B cell (primary cell): ENCODE results near the gene FBXO2. TPM values are rescaled to one million over a fixed set of nuclear protein-coding genes. Genes with fewer than 3 reads are reported as not detected.

Source experiments
- ATAC-seq: fragments of 200-7000 bp; cut with Tn5 transposase; one replicate; pipeline ENCODE4 v1.10.0; 2021; ENCODE audit warnings: low read depth, mild to moderate bottlenecking, moderate number of reproducible peaks, moderate library complexity
- CTCF ChIA-PET: fragments of 350-600 bp; sonication (Branson Sonifier 250); formaldehyde crosslinking; loops from one replicate; lab custom pipeline; 2021; ENCODE audit warnings: antibody characterized with exemption, inconsistent platforms; lab: Charles Lee
- POLR2A ChIA-PET: fragments of 350-600 bp; sonication (Branson Sonifier 250); formaldehyde crosslinking; loops from one replicate; lab custom pipeline; 2021; ENCODE audit warnings: antibody characterized with exemption; lab: Charles Lee
- DNase-seq: peaks from one replicate; pipeline ENCODE4 v3.0.0; 2013
- H2AFZ ChIP-seq: 2 replicates; pipeline ENCODE4 v1.6.1; 2012; ENCODE audit warnings: mild to moderate bottlenecking, low read depth, low read length; ENCODE audit not compliant: insufficient read depth, poor library complexity, severe bottlenecking
- H3K27ac ChIP-seq, 2 donors: 1 replicate in 1 of 2; 2 replicates in 1 of 2; pipeline ENCODE4 v1.5.1; 2012 to 2013; ENCODE audit warnings: low read length in 2 of 2, mild to moderate bottlenecking in 2 of 2, moderate library complexity in 1 of 2
- H3K27me3 ChIP-seq, 4 experiments: fragments of 200-600 bp in 1 of 4; sonication (generic) in 1 of 4; replicated peaks in 1 of 4; 1 replicate in 2 of 4; 2 replicates in 2 of 4; pipeline versions ENCODE4 v1.6.1 to v1.7.0; 2013 to 2016; ENCODE audit warnings: low read length in 3 of 4, mild to moderate bottlenecking in 2 of 4, mixed read lengths in 1 of 4, moderate library complexity in 1 of 4; ENCODE audit not compliant: insufficient read depth in 4 of 4, control insufficient read depth in 3 of 4; ENCODE audit errors: control extremely low read depth in 1 of 4
- H3K36me3 ChIP-seq, 2 experiments: replicated peaks in 1 of 2; 1 replicate in 1 of 2; 2 replicates in 1 of 2; pipeline versions ENCODE4 v1.6.1 to v1.7.1; 2013; ENCODE audit warnings: low read length in 1 of 2; ENCODE audit not compliant: insufficient read depth in 2 of 2, control insufficient read depth in 1 of 2; ENCODE audit errors: control extremely low read depth in 1 of 2, extremely low read depth in 1 of 2
- H3K4me1 ChIP-seq, 2 donors: fragments of 200-600 bp in 1 of 2; sonication (generic) in 1 of 2; 1 replicate in 1 of 2; 2 replicates in 1 of 2; pipeline versions ENCODE4 v1.5.1 to v1.6.1; 2013 to 2017; ENCODE audit warnings: low read length in 2 of 2; ENCODE audit not compliant: control insufficient read depth in 2 of 2, insufficient read depth in 2 of 2
- H3K4me2 ChIP-seq: replicated peaks from 2 replicates; pipeline ENCODE3; 2012; ENCODE audit warnings: mild to moderate bottlenecking, low read depth, low read length; ENCODE audit not compliant: poor library complexity, severe bottlenecking
- H3K4me3 ChIP-seq, 5 experiments: fragments of 200-600 bp in 1 of 5; sonication (generic) in 1 of 5; 1 replicate in 3 of 5; 2 replicates in 2 of 5; pipeline versions ENCODE4 v1.5.1 to v1.7.0; 2011 to 2016; ENCODE audit warnings: low read length in 4 of 5, mild to moderate bottlenecking in 4 of 5, low read depth in 2 of 5, control low read depth in 1 of 5, moderate library complexity in 1 of 5; ENCODE audit not compliant: insufficient read depth in 1 of 5; ENCODE audit errors: control extremely low read depth in 1 of 5, extremely low read depth in 1 of 5
- H3K79me2 ChIP-seq: fragments of 200-600 bp; sonication (generic); one replicate; pipeline ENCODE4 v1.6.0; 2016; ENCODE audit warnings: low read length; ENCODE audit not compliant: control insufficient read depth, insufficient read depth
- H3K9ac ChIP-seq: fragments of 200-600 bp; sonication (generic); 2 replicates; pipeline ENCODE4 v1.6.1; 2017; ENCODE audit warnings: mild to moderate bottlenecking, low read length, moderate library complexity
- H3K9me3 ChIP-seq, 3 donors: one replicate each; pipeline versions ENCODE4 v1.6.1 to v1.7.1; 2013; ENCODE audit warnings: low read length in 2 of 3; ENCODE audit not compliant: control insufficient read depth in 2 of 3, insufficient read depth in 1 of 3; ENCODE audit errors: control extremely low read depth in 1 of 3
- H4K20me1 ChIP-seq: 2 replicates; pipeline ENCODE4 v1.6.0; 2012; ENCODE audit warnings: mild to moderate bottlenecking, low read length; ENCODE audit not compliant: insufficient read depth, control insufficient read depth, poor library complexity, severe bottlenecking
- H3K27ac Mint-ChIP-seq: one replicate; pipeline ENCODE4 v1.8.0; 2021; ENCODE audit warnings: mixed read lengths
- H3K27me3 Mint-ChIP-seq: one replicate; pipeline ENCODE4 v1.8.0; 2021; ENCODE audit warnings: mixed read lengths
- H3K4me1 Mint-ChIP-seq: one replicate; pipeline ENCODE4 v1.8.0; 2021; ENCODE audit warnings: mixed read lengths
- H3K4me3 Mint-ChIP-seq: one replicate; pipeline ENCODE4 v1.8.0; 2021; ENCODE audit warnings: mixed read lengths
- H3K9me3 Mint-ChIP-seq: one replicate; pipeline ENCODE4 v1.8.0; 2022; ENCODE audit warnings: mixed read lengths; ENCODE audit not compliant: insufficient read depth
- CTCF ChIP-seq: fragments of 200-600 bp; IDR thresholded peaks from one replicate; pipeline ENCODE4 v1.8.0; 2022; ENCODE audit warnings: antibody characterized with exemption, mild to moderate bottlenecking
- EZH2 ChIP-seq: IDR thresholded peaks from 2 replicates; pipeline ENCODE4 v1.6.1; 2012; ENCODE audit warnings: borderline replicate concordance, low read depth, mild to moderate bottlenecking, moderate library complexity, low read length; ENCODE audit not compliant: insufficient read depth, poor library complexity, severe bottlenecking
- WGBS: methylation state at CpG from one replicate; pipeline ENCODE4 v1.1.5; 2013; ENCODE audit warnings: missing lambda C conversion rate; ENCODE audit not compliant: insufficient coverage; 5-methylcytosine and 5-hydroxymethylcytosine counted together
- intact Hi-C: fragments of 100-400 bp; cut with micrococcal nuclease; formaldehyde crosslinking; loops from one replicate; pipeline ENCODE4 v1.10.0; 2022
- polyA plus RNA-seq: library from polyadenylated mRNA; depleted of rRNA; stranded (reverse); fragments of >200 nt; gene quantifications from 2 replicates; pipeline ENCODE4 v1.2.3, GENCODE V29; 2012
- total RNA-seq, 2 donors: library from RNA; stranded (reverse); fragments of 120-200 nt in 1 of 2; gene quantifications; 1 replicate in 1 of 2; 2 replicates in 1 of 2; pipeline versions ENCODE4 v1.2.3 to v1.2.4, GENCODE V29; 2013 to 2022

The FBXO2 gene
- total and polyA plus RNA-seq, 2 donors (not counting 1 experiment from before 2014, with no cell fraction given), result 9.6 TPM

GRCh38 chr1:11598461-11598860 lies 55.8 kb downstream of the FBXO2 start:
- 87% methylated on average over 5 of the region's 5 CpGs for WGBS
- H3K9me3 Mint-ChIP-seq, result no peaks in the 10 kb centered on the region
- H3K4me3 Mint-ChIP-seq, result no peak overlapping the region
- no peaks in the 10 kb centered on the region for H4K20me1 ChIP-seq
- H3K9me3 ChIP-seq, result no peaks in the 10 kb centered on the region
- H3K27me3 Mint-ChIP-seq, result peaks cover 32% of the 10 kb centered on the region
- no peaks in the 10 kb centered on the region for H3K79me2 ChIP-seq
- no peak overlapping the region for H3K4me2 ChIP-seq
- DNase-seq (no peak), ATAC-seq (no peak)
- peaks cover 0 to 21% (median 0%) of the 10 kb centered on the region in 4 experiments for H3K27me3 ChIP-seq
- no peak overlapping the region for H3K27ac ChIP-seq
- H3K27ac Mint-ChIP-seq, result no peak overlapping the region
- no peak overlapping the region for H2AFZ ChIP-seq
- TF ChIP-seq CTCF (no peak), EZH2 (no peak)
- intact Hi-C loops, result no loop called here
- no peak overlapping the region for H3K4me3 ChIP-seq
- CTCF ChIA-PET, result no interaction called here
- H3K4me1 Mint-ChIP-seq, result no peaks in the 10 kb centered on the region
- no peaks in the 10 kb centered on the region for H3K4me1 ChIP-seq
- POLR2A ChIA-PET, result no interaction called here
- no peaks in the 10 kb centered on the region for H3K36me3 ChIP-seq
- H3K9ac ChIP-seq, result no peak overlapping the region

Other genes starting within 250 kb of the FBXO2 start
- 1.6 and 2.3 TPM in 2 replicates for gene DISP3, start 175.3 kb downstream of the FBXO2 start, total RNA-seq
- gene DISP3, start 175.3 kb downstream of the FBXO2 start, polyA plus RNA-seq, result 0.25 and 1.5 TPM in 2 replicates
- gene FBXO44, start 448 bp upstream of the FBXO2 start, total RNA-seq, result 58.6 and 61.5 TPM in 2 replicates
- 88.8 and 101 TPM in 2 replicates for gene FBXO44, start 448 bp upstream of the FBXO2 start, polyA plus RNA-seq
- 8.5 and 8.7 TPM in 2 replicates for gene FBXO6, start 9.8 kb upstream of the FBXO2 start, total RNA-seq
- gene FBXO6, start 9.8 kb upstream of the FBXO2 start, polyA plus RNA-seq, result 8.1 and 13.0 TPM in 2 replicates
- gene MAD2L2, start 26.7 kb upstream of the FBXO2 start, total RNA-seq, result 27.7 and 29.0 TPM in 2 replicates
- gene MAD2L2, start 26.7 kb upstream of the FBXO2 start, polyA plus RNA-seq, result 42.2 and 44.0 TPM in 2 replicates
- gene DRAXIN, start 37.3 kb upstream of the FBXO2 start, total RNA-seq, result 0.30 and 0.41 TPM in 2 replicates
- 0.21 and 0.26 TPM in 2 replicates for gene DRAXIN, start 37.3 kb upstream of the FBXO2 start, polyA plus RNA-seq
- gene AGTRAP, start 81.7 kb upstream of the FBXO2 start, total RNA-seq, result 18.3 and 20.2 TPM in 2 replicates
- 37.5 and 44.9 TPM in 2 replicates for gene AGTRAP, start 81.7 kb upstream of the FBXO2 start, polyA plus RNA-seq
- not detected in 2 replicates for gene C1orf167, start 107.8 kb upstream of the FBXO2 start, total RNA-seq
- 0.75 TPM in 1 of 2 replicates, not detected in the other for gene C1orf167, start 107.8 kb upstream of the FBXO2 start, polyA plus RNA-seq
- 109 and 114 TPM in 2 replicates for gene MTHFR, start 151.5 kb upstream of the FBXO2 start, total RNA-seq
- gene MTHFR, start 151.5 kb upstream of the FBXO2 start, polyA plus RNA-seq, result 35.8 and 39.3 TPM in 2 replicates
- 99.8 and 105 TPM in 2 replicates for gene CLCN6, start 151.8 kb upstream of the FBXO2 start, total RNA-seq
- 35.0 and 48.2 TPM in 2 replicates for gene CLCN6, start 151.8 kb upstream of the FBXO2 start, polyA plus RNA-seq
- gene NPPA, start 193.4 kb upstream of the FBXO2 start, total RNA-seq, result not detected in 2 replicates
- not detected in 2 replicates for gene NPPA, start 193.4 kb upstream of the FBXO2 start, polyA plus RNA-seq
- gene NPPB, start 204.5 kb upstream of the FBXO2 start, total RNA-seq, result not detected in 2 replicates
- not detected in 2 replicates for gene NPPB, start 204.5 kb upstream of the FBXO2 start, polyA plus RNA-seq